GM23338 (cell line): Measurements from ENCODE around the gene USP49. TPM values are rescaled to one million over a fixed set of nuclear protein-coding genes. Genes with fewer than 3 reads are reported as not detected.

Experiments
- ATAC-seq: fragments of 200-7000 bp; cut with Tn5 transposase; 3 replicates; pipeline ENCODE4 v1.9.1; 2020
- DNase-seq: peaks from one replicate; pipeline ENCODE4 v3.0.0-alpha.2; 2015; ENCODE audit warnings: low spot score
- H2AFZ ChIP-seq: fragments of 200-600 bp; sonication (generic); 2 replicates; pipeline ENCODE4 v1.8.0; 2016; ENCODE audit warnings: antibody characterized with exemption, mild to moderate bottlenecking, moderate library complexity
- H3F3A ChIP-seq: fragments of 200-600 bp; sonication (generic); replicated peaks from 2 replicates; pipeline ENCODE4 v1.8.0; 2017; ENCODE audit warnings: antibody characterized with exemption, mixed run types, low read depth
- H3K27ac ChIP-seq: fragments of 200-600 bp; sonication (generic); 2 replicates; pipeline ENCODE4 v1.6.1; 2016; ENCODE audit warnings: low read depth
- H3K27me3 ChIP-seq: fragments of 200-600 bp; sonication (generic); 2 replicates; pipeline ENCODE4 v1.8.0; 2016; ENCODE audit warnings: mild to moderate bottlenecking, mixed run types, moderate library complexity; ENCODE audit not compliant: insufficient read depth
- H3K36me3 ChIP-seq: fragments of 200-600 bp; sonication (generic); 2 replicates; pipeline ENCODE4 v1.8.0; 2016; ENCODE audit warnings: mild to moderate bottlenecking; ENCODE audit not compliant: insufficient read depth
- H3K4me1 ChIP-seq: fragments of 200-600 bp; sonication (generic); 2 replicates; pipeline ENCODE4 v1.8.0; 2016; ENCODE audit warnings: mild to moderate bottlenecking, moderate library complexity; ENCODE audit not compliant: insufficient read depth
- H3K4me2 ChIP-seq: fragments of 200-600 bp; sonication (generic); 2 replicates; pipeline ENCODE4 v1.7.1; 2017; ENCODE audit warnings: mixed run types
- H3K4me3 ChIP-seq: fragments of 200-600 bp; sonication (generic); 2 replicates; pipeline ENCODE4 v1.6.1; 2016; ENCODE audit warnings: mixed run types
- H3K79me2 ChIP-seq: fragments of 200-600 bp; sonication (generic); replicated peaks from 2 replicates; pipeline ENCODE4 v1.8.0; 2017; ENCODE audit warnings: mild to moderate bottlenecking; ENCODE audit not compliant: insufficient read depth
- H3K9me2 ChIP-seq: fragments of 200-600 bp; sonication (generic); 2 replicates; pipeline ENCODE4 v1.8.0; 2017; ENCODE audit not compliant: insufficient read depth
- H4K20me1 ChIP-seq: fragments of 200-600 bp; sonication (generic); replicated peaks from 2 replicates; pipeline ENCODE4 v1.8.0; 2017; ENCODE audit warnings: mild to moderate bottlenecking; ENCODE audit not compliant: insufficient read depth
- H3K27ac Mint-ChIP-seq: 2 replicates; pipeline ENCODE4 v1.8.0; 2020; ENCODE audit warnings: inconsistent platforms, mild to moderate bottlenecking, moderate library complexity, mixed read lengths
- H3K27me3 Mint-ChIP-seq: 3 replicates; pipeline ENCODE4 v1.8.0; 2022; ENCODE audit warnings: low read depth, mild to moderate bottlenecking, moderate library complexity, mixed read lengths, inconsistent platforms; ENCODE audit not compliant: insufficient read depth, poor library complexity
- H3K36me3 Mint-ChIP-seq: 3 replicates; pipeline ENCODE4 v1.8.0; 2021; ENCODE audit warnings: low read depth, mild to moderate bottlenecking, inconsistent platforms, moderate library complexity, mixed read lengths
- H3K4me1 Mint-ChIP-seq: 3 replicates; pipeline ENCODE4 v1.8.0; 2020; ENCODE audit warnings: mild to moderate bottlenecking, inconsistent platforms, mixed read lengths
- H3K4me3 Mint-ChIP-seq: 3 replicates; pipeline ENCODE4 v1.8.0; 2021; ENCODE audit warnings: moderate library complexity, mild to moderate bottlenecking, inconsistent platforms, mixed read lengths
- H3K9me3 Mint-ChIP-seq: 3 replicates; pipeline ENCODE4 v1.8.0; 2020; ENCODE audit warnings: moderate library complexity, mild to moderate bottlenecking, inconsistent platforms, mixed read lengths
- CREB1 ChIP-seq: fragments of 250-450 bp; sonication (Bioruptor Pico); IDR thresholded peaks from 2 replicates; pipeline ENCODE4 v1.5.0; 2020; ENCODE audit warnings: low read depth, mild to moderate bottlenecking, moderate library complexity
- EZH2phosphoT487 ChIP-seq: fragments of 200-600 bp; sonication (generic); IDR thresholded peaks from one replicate; pipeline ENCODE4 v1.8.1; 2018; ENCODE audit warnings: antibody characterized with exemption; ENCODE audit not compliant: unreplicated experiment
- JUNB ChIP-seq: IDR thresholded peaks from one replicate; pipeline ENCODE4 v1.6.1; 2016; ENCODE audit warnings: antibody characterized with exemption; ENCODE audit not compliant: unreplicated experiment
- POLR2AphosphoS5 ChIP-seq: IDR thresholded peaks from 2 replicates; pipeline ENCODE4 v1.6.1; 2016; ENCODE audit warnings: antibody characterized with exemption, low read depth
- STAT1 ChIP-seq: IDR thresholded peaks from one replicate; pipeline ENCODE4 v1.6.1; 2016; ENCODE audit warnings: antibody characterized with exemption; ENCODE audit not compliant: unreplicated experiment
- ZNF331 ChIP-seq: fragments of 250-450 bp; sonication (Bioruptor Pico); IDR thresholded peaks from 2 replicates; pipeline ENCODE4 v1.5.0; 2020; ENCODE audit warnings: low read depth, mild to moderate bottlenecking, moderate library complexity
- polyA plus RNA-seq: library from polyadenylated mRNA; unstranded; fragments of >200 nt; fragmentation: Nextera tagmentation; extraction: Ambion mirVana; gene quantifications from 2 replicates; pipeline ENCODE4 v1.2.1, GENCODE V29; 2016
- total RNA-seq: library from RNA; depleted of rRNA; stranded (reverse); fragments of >200 nt; shearing (Covaris generic); gene quantifications from 2 replicates; pipeline ENCODE4 v1.2.3, GENCODE V29; 2014
- TF ChIP-seq, protein P1 (sequence below), 2 experiments: fragments of 200-600 bp in 1 of 2; sonication (generic) in 1 of 2; conservative IDR thresholded peaks; 2 replicates each; pipeline versions ENCODE4 v1.5.1 to v1.6.1; 2016 to 2017; ENCODE audit warnings: antibody characterized with exemption in 2 of 2, low read depth in 2 of 2, mild to moderate bottlenecking in 2 of 2, moderate library complexity in 1 of 2
- TF ChIP-seq, protein P2 (sequence below): IDR thresholded peaks from 2 replicates; pipeline ENCODE4 v1.6.1; 2016; ENCODE audit warnings: antibody characterized with exemption
- TF ChIP-seq, protein P3 (sequence below): fragments of 250-450 bp; sonication (Bioruptor Pico); IDR thresholded peaks from 2 replicates; pipeline ENCODE4 v1.5.0; 2020; ENCODE audit warnings: mild to moderate bottlenecking, moderate library complexity

USP49 gene
- total and polyA plus RNA-seq, 2 experiments from 2014 or later, result 5.9 to 21.5 TPM

DNA sequence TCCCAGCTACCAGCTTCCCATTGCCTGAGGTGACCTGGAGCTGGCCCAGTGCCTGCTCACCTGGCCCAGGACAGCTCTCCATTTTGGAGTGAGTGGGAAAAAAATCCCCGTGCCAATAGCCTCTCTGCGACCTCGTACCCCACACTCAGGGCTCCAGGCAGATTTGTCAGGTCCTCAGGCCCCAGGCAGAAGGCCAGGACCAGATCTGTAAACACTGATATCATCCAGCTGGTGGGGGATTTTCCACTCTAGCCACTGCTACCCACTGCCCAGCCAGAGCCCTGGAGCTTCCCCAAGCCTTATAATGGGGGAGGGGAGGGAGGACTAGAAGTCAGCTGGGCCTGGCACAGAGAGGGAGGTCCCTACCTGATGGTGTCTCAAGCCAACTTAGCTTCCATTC, 146.6 kb downstream of the USP49 start:
- Mint-ChIP-seq H3K27ac (no peak overlapping the region), H3K4me3 (no peak overlapping the region), H3K36me3 (no peaks in the 10 kb centered on the region), H3K4me1 (no peaks in the 10 kb centered on the region), H3K9me3 (no peaks in the 10 kb centered on the region), H3K27me3 (peaks cover 7% of the 10 kb centered on the region)
- Histone ChIP-seq H4K20me1 (no peaks in the 10 kb centered on the region), H3K4me3 (no peak overlapping the region), H3K79me2 (no peaks in the 10 kb centered on the region), H3K9me2 (no peaks in the 10 kb centered on the region), H2AFZ (no peak overlapping the region), H3F3A (no peaks in the 10 kb centered on the region), H3K36me3 (no peaks in the 10 kb centered on the region), H3K4me2 (no peak overlapping the region), H3K27me3 (no peaks in the 10 kb centered on the region), H3K4me1 (no peaks in the 10 kb centered on the region), H3K27ac (no peak overlapping the region)
- DNase-seq, result no peak
- ATAC-seq, result no peak
- TF ChIP-seq STAT1 (no peak), CREB1 (CRISPR knock-in tag) (no peak), EZH2phosphoT487 (no peak), JUNB (no peak), POLR2AphosphoS5 (no peak)
- TF ChIP-seq, protein P1, sequence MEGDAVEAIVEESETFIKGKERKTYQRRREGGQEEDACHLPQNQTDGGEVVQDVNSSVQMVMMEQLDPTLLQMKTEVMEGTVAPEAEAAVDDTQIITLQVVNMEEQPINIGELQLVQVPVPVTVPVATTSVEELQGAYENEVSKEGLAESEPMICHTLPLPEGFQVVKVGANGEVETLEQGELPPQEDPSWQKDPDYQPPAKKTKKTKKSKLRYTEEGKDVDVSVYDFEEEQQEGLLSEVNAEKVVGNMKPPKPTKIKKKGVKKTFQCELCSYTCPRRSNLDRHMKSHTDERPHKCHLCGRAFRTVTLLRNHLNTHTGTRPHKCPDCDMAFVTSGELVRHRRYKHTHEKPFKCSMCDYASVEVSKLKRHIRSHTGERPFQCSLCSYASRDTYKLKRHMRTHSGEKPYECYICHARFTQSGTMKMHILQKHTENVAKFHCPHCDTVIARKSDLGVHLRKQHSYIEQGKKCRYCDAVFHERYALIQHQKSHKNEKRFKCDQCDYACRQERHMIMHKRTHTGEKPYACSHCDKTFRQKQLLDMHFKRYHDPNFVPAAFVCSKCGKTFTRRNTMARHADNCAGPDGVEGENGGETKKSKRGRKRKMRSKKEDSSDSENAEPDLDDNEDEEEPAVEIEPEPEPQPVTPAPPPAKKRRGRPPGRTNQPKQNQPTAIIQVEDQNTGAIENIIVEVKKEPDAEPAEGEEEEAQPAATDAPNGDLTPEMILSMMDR (conservative IDR thresholded peaks at IDR 0.05; ENCODE audit: low read depth in 2 of 2), result no peak
- TF ChIP-seq, protein P2, sequence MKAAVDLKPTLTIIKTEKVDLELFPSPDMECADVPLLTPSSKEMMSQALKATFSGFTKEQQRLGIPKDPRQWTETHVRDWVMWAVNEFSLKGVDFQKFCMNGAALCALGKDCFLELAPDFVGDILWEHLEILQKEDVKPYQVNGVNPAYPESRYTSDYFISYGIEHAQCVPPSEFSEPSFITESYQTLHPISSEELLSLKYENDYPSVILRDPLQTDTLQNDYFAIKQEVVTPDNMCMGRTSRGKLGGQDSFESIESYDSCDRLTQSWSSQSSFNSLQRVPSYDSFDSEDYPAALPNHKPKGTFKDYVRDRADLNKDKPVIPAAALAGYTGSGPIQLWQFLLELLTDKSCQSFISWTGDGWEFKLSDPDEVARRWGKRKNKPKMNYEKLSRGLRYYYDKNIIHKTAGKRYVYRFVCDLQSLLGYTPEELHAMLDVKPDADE, result no peak

DNA sequence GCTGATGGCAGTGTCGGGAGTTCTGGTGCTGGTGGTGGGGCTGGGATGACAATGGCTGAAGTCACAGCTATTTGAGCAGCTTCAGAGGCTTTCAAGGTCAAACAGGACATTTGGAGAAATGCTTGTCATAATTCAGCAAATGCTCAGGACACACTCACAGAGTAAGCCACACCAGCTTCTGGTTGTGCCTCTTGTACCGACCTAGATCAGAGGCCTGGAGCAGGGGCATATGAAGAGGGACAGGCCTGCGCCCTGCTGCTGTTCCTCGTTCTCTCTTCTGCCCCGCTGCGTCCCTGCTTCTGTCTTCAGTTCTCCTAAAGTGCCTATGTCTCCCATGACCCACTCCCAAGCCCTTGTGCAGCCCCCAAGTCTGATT, 147.1 kb downstream of the USP49 start:
- H3K4me2 ChIP-seq, result no peak overlapping the region
- Mint-ChIP-seq H3K27ac (no peak overlapping the region), H3K4me1 (no peaks in the 10 kb centered on the region), H3K27me3 (peaks cover 7% of the 10 kb centered on the region), H3K9me3 (no peaks in the 10 kb centered on the region), H3K36me3 (no peaks in the 10 kb centered on the region), H3K4me3 (no peak overlapping the region)
- H3K36me3 ChIP-seq, result no peaks in the 10 kb centered on the region
- H3K27ac ChIP-seq, result no peak overlapping the region
- H3K4me3 ChIP-seq, result no peak overlapping the region
- H2AFZ ChIP-seq, result no peak overlapping the region
- H3K4me1 ChIP-seq, result no peaks in the 10 kb centered on the region
- H3K27me3 ChIP-seq, result no peaks in the 10 kb centered on the region
- no peaks in the 10 kb centered on the region for H3F3A ChIP-seq
- ATAC-seq (no peak), DNase-seq (no peak)
- no peaks in the 10 kb centered on the region for H4K20me1 ChIP-seq
- no peaks in the 10 kb centered on the region for H3K9me2 ChIP-seq
- no peaks in the 10 kb centered on the region for H3K79me2 ChIP-seq
- TF ChIP-seq JUNB, result no peak
- TF ChIP-seq, protein P3, sequence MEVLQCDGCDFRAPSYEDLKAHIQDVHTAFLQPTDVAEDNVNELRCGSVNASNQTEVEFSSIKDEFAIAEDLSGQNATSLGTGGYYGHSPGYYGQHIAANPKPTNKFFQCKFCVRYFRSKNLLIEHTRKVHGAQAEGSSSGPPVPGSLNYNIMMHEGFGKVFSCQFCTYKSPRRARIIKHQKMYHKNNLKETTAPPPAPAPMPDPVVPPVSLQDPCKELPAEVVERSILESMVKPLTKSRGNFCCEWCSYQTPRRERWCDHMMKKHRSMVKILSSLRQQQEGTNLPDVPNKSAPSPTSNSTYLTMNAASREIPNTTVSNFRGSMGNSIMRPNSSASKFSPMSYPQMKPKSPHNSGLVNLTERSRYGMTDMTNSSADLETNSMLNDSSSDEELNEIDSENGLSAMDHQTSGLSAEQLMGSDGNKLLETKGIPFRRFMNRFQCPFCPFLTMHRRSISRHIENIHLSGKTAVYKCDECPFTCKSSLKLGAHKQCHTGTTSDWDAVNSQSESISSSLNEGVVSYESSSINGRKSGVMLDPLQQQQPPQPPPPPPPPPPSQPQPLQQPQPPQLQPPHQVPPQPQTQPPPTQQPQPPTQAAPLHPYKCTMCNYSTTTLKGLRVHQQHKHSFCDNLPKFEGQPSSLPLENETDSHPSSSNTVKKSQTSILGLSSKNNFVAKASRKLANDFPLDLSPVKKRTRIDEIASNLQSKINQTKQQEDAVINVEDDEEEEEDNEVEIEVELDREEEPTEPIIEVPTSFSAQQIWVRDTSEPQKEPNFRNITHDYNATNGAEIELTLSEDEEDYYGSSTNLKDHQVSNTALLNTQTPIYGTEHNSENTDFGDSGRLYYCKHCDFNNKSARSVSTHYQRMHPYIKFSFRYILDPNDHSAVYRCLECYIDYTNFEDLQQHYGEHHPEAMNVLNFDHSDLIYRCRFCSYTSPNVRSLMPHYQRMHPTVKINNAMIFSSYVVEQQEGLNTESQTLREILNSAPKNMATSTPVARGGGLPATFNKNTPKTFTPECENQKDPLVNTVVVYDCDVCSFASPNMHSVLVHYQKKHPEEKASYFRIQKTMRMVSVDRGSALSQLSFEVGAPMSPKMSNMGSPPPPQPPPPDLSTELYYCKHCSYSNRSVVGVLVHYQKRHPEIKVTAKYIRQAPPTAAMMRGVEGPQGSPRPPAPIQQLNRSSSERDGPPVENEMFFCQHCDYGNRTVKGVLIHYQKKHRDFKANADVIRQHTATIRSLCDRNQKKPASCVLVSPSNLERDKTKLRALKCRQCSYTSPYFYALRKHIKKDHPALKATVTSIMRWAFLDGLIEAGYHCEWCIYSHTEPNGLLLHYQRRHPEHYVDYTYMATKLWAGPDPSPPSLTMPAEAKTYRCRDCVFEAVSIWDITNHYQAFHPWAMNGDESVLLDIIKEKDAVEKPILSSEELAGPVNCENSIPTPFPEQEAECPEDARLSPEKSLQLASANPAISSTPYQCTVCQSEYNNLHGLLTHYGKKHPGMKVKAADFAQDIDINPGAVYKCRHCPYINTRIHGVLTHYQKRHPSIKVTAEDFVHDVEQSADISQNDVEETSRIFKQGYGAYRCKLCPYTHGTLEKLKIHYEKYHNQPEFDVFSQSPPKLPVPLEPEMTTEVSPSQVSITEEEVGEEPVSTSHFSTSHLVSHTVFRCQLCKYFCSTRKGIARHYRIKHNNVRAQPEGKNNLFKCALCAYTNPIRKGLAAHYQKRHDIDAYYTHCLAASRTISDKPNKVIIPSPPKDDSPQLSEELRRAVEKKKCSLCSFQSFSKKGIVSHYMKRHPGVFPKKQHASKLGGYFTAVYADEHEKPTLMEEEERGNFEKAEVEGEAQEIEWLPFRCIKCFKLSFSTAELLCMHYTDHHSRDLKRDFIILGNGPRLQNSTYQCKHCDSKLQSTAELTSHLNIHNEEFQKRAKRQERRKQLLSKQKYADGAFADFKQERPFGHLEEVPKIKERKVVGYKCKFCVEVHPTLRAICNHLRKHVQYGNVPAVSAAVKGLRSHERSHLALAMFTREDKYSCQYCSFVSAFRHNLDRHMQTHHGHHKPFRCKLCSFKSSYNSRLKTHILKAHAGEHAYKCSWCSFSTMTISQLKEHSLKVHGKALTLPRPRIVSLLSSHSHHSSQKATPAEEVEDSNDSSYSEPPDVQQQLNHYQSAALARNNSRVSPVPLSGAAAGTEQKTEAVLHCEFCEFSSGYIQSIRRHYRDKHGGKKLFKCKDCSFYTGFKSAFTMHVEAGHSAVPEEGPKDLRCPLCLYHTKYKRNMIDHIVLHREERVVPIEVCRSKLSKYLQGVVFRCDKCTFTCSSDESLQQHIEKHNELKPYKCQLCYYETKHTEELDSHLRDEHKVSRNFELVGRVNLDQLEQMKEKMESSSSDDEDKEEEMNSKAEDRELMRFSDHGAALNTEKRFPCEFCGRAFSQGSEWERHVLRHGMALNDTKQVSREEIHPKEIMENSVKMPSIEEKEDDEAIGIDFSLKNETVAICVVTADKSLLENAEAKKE (CRISPR knock-in tag), result no peak
- TF ChIP-seq ZNF331 (CRISPR knock-in tag), result no peak
- TF ChIP-seq, protein P2, result no peak
